ENCODE data around the gene ERG. TPM values are rescaled to one million over a fixed set of nuclear protein-coding genes. Genes with fewer than 3 reads are reported as not detected.

ERG gene
- total RNA-seq, 1 donor from 2014 or later = 118 TPM

- DNase-seq (ENCODE audit: extremely low read depth, low read depth, low spot score) = no peak
Measured at GRCh38 chr21:38439957-38440356, 58.3 kb downstream of the ERG start.

GRCh38 chr21:38439426-38439825, 58.9 kb downstream of the ERG start:
- no peak for DNase-seq (ENCODE audit: extremely low read depth, low read depth, low spot score)

- DNase-seq (ENCODE audit: extremely low read depth, low read depth, low spot score) = no peak
Measured at GRCh38 chr21:38438462-38438893, 59.8 kb downstream of the ERG start.

GRCh38 chr21:38436341-38436740, 61.9 kb downstream of the ERG start:
- no peak for DNase-seq (ENCODE audit: extremely low read depth, low read depth, low spot score)

GRCh38 chr21:38434913-38435533, 63.3 kb downstream of the ERG start:
- DNase-seq (ENCODE audit: extremely low read depth, low read depth, low spot score) = no peak

- no peak for DNase-seq (ENCODE audit: extremely low read depth, low read depth, low spot score)
Measured at GRCh38 chr21:38433471-38433870, 64.8 kb downstream of the ERG start.

- no peak for DNase-seq (ENCODE audit: extremely low read depth, low read depth, low spot score)
Measured at GRCh38 chr21:38430401-38430984, 67.8 kb downstream of the ERG start.

GRCh38 chr21:38429011-38429410, 69.3 kb downstream of the ERG start:
- DNase-seq (ENCODE audit: extremely low read depth, low read depth, low spot score) = no peak

- DNase-seq (ENCODE audit: extremely low read depth, low read depth, low spot score) = no peak
Measured at GRCh38 chr21:38428211-38428610, 70.1 kb downstream of the ERG start.

- DNase-seq (ENCODE audit: extremely low read depth, low read depth, low spot score) = no peak
Measured at GRCh38 chr21:38424305-38425019, 73.8 kb downstream of the ERG start.

- no peak for DNase-seq (ENCODE audit: extremely low read depth, low read depth, low spot score)
Measured at GRCh38 chr21:38422082-38422481, 76.2 kb downstream of the ERG start.

- no peak for DNase-seq (ENCODE audit: extremely low read depth, low read depth, low spot score)
Measured at GRCh38 chr21:38420140-38420539, 78.1 kb downstream of the ERG start.

- DNase-seq (ENCODE audit: extremely low read depth, low read depth, low spot score) = no peak
Measured at GRCh38 chr21:38417726-38418125, 80.6 kb downstream of the ERG start.

- no peak for DNase-seq (ENCODE audit: extremely low read depth, low read depth, low spot score)
Measured at GRCh38 chr21:38416791-38417190, 81.5 kb downstream of the ERG start.

GRCh38 chr21:38413958-38414548, 84.2 kb downstream of the ERG start:
- no peak for DNase-seq (ENCODE audit: extremely low read depth, low read depth, low spot score)

GRCh38 chr21:38410466-38410865, 87.8 kb downstream of the ERG start:
- DNase-seq (ENCODE audit: extremely low read depth, low read depth, low spot score) = no peak

GRCh38 chr21:38409907-38410306, 88.4 kb downstream of the ERG start:
- DNase-seq (ENCODE audit: extremely low read depth, low read depth, low spot score) = no peak

GRCh38 chr21:38404177-38404576, 94.1 kb downstream of the ERG start:
- DNase-seq (ENCODE audit: extremely low read depth, low read depth, low spot score) = no peak

GRCh38 chr21:38402795-38403194, 95.5 kb downstream of the ERG start:
- DNase-seq (ENCODE audit: extremely low read depth, low read depth, low spot score) = no peak

- DNase-seq (ENCODE audit: extremely low read depth, low read depth, low spot score) = no peak
Measured at GRCh38 chr21:38402291-38402690, 96.0 kb downstream of the ERG start.

- DNase-seq (ENCODE audit: extremely low read depth, low read depth, low spot score) = no peak
Measured at GRCh38 chr21:38401191-38401926, 96.9 kb downstream of the ERG start.
